Liver (tissue), 3 donors: ENCODE data around the gene PXYLP1.

Source experiments
- EGR1 ChIP-seq, 2 donors: IDR thresholded peaks; 2 replicates each; pipeline ENCODE4 v1.6.1; 2016 to 2018; ENCODE audit warnings: antibody characterized with exemption in 2 of 2, low read depth in 2 of 2
- FOXA1 ChIP-seq: IDR thresholded peaks from 2 replicates; pipeline ENCODE4 v1.6.1; 2016; ENCODE audit warnings: antibody characterized with exemption
- GABPA ChIP-seq, 2 donors: IDR thresholded peaks in 1 of 2; conservative IDR thresholded peaks in 1 of 2; 2 replicates each; pipeline ENCODE4 v1.6.1; 2016; ENCODE audit warnings: antibody characterized with exemption in 2 of 2, mild to moderate bottlenecking in 1 of 2, moderate library complexity in 1 of 2
- RXRA ChIP-seq, 2 donors: IDR thresholded peaks; 2 replicates each; pipeline ENCODE4 v1.6.1; 2017 to 2018; ENCODE audit warnings: antibody characterized with exemption in 2 of 2, mild to moderate bottlenecking in 1 of 2
- SP1 ChIP-seq: IDR thresholded peaks from 2 replicates; pipeline ENCODE4 v1.6.1; 2018; ENCODE audit warnings: antibody characterized with exemption, mild to moderate bottlenecking
- TAF1 ChIP-seq: conservative IDR thresholded peaks from 2 replicates; pipeline ENCODE4 v1.6.1; 2016; ENCODE audit warnings: antibody characterized with exemption, mild to moderate bottlenecking
- YY1 ChIP-seq: IDR thresholded peaks from 2 replicates; pipeline ENCODE4 v1.6.1; 2016; ENCODE audit warnings: antibody characterized with exemption, mild to moderate bottlenecking
- TF ChIP-seq, protein P1 (sequence below): fragments of 150-350 bp; IDR thresholded peaks from 2 replicates; pipeline ENCODE4 v1.5.1; 2017; ENCODE audit warnings: improper control_type of control experiment, low read depth, low read length; ENCODE audit not compliant: missing input control
- TF ChIP-seq, protein P2 (sequence below): IDR thresholded peaks from 2 replicates; pipeline ENCODE4 v1.6.1; 2016; ENCODE audit warnings: antibody characterized with exemption
- TF ChIP-seq, protein P3 (sequence below): IDR thresholded peaks from 2 replicates; pipeline ENCODE4 v1.6.1; 2016; ENCODE audit warnings: antibody characterized with exemption, mild to moderate bottlenecking
- TF ChIP-seq, protein P4 (sequence below): IDR thresholded peaks from 2 replicates; pipeline ENCODE4 v1.6.1; 2016; ENCODE audit warnings: antibody characterized with exemption
- donor health status: healthy.
- donor health status: healthy.

- TF ChIP-seq, protein P1, sequence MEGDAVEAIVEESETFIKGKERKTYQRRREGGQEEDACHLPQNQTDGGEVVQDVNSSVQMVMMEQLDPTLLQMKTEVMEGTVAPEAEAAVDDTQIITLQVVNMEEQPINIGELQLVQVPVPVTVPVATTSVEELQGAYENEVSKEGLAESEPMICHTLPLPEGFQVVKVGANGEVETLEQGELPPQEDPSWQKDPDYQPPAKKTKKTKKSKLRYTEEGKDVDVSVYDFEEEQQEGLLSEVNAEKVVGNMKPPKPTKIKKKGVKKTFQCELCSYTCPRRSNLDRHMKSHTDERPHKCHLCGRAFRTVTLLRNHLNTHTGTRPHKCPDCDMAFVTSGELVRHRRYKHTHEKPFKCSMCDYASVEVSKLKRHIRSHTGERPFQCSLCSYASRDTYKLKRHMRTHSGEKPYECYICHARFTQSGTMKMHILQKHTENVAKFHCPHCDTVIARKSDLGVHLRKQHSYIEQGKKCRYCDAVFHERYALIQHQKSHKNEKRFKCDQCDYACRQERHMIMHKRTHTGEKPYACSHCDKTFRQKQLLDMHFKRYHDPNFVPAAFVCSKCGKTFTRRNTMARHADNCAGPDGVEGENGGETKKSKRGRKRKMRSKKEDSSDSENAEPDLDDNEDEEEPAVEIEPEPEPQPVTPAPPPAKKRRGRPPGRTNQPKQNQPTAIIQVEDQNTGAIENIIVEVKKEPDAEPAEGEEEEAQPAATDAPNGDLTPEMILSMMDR: no peak
- TF ChIP-seq TAF1: no peak
- TF ChIP-seq EGR1 (IDR thresholded peaks at IDR 0.05; ENCODE audit: low read depth in 2 of 2): no peak
- TF ChIP-seq SP1: no peak
- TF ChIP-seq, protein P2, sequence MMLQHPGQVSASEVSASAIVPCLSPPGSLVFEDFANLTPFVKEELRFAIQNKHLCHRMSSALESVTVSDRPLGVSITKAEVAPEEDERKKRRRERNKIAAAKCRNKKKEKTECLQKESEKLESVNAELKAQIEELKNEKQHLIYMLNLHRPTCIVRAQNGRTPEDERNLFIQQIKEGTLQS: no peak
- TF ChIP-seq FOXA1: no peak
- TF ChIP-seq, protein P3, sequence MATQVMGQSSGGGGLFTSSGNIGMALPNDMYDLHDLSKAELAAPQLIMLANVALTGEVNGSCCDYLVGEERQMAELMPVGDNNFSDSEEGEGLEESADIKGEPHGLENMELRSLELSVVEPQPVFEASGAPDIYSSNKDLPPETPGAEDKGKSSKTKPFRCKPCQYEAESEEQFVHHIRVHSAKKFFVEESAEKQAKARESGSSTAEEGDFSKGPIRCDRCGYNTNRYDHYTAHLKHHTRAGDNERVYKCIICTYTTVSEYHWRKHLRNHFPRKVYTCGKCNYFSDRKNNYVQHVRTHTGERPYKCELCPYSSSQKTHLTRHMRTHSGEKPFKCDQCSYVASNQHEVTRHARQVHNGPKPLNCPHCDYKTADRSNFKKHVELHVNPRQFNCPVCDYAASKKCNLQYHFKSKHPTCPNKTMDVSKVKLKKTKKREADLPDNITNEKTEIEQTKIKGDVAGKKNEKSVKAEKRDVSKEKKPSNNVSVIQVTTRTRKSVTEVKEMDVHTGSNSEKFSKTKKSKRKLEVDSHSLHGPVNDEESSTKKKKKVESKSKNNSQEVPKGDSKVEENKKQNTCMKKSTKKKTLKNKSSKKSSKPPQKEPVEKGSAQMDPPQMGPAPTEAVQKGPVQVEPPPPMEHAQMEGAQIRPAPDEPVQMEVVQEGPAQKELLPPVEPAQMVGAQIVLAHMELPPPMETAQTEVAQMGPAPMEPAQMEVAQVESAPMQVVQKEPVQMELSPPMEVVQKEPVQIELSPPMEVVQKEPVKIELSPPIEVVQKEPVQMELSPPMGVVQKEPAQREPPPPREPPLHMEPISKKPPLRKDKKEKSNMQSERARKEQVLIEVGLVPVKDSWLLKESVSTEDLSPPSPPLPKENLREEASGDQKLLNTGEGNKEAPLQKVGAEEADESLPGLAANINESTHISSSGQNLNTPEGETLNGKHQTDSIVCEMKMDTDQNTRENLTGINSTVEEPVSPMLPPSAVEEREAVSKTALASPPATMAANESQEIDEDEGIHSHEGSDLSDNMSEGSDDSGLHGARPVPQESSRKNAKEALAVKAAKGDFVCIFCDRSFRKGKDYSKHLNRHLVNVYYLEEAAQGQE: no peak
- TF ChIP-seq, protein P4, sequence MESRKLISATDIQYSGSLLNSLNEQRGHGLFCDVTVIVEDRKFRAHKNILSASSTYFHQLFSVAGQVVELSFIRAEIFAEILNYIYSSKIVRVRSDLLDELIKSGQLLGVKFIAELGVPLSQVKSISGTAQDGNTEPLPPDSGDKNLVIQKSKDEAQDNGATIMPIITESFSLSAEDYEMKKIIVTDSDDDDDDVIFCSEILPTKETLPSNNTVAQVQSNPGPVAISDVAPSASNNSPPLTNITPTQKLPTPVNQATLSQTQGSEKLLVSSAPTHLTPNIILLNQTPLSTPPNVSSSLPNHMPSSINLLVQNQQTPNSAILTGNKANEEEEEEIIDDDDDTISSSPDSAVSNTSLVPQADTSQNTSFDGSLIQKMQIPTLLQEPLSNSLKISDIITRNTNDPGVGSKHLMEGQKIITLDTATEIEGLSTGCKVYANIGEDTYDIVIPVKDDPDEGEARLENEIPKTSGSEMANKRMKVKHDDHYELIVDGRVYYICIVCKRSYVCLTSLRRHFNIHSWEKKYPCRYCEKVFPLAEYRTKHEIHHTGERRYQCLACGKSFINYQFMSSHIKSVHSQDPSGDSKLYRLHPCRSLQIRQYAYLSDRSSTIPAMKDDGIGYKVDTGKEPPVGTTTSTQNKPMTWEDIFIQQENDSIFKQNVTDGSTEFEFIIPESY: no peak
- TF ChIP-seq RXRA (IDR thresholded peaks at IDR 0.05): no peak
- no peak for TF ChIP-seq YY1
- TF ChIP-seq GABPA (IDR thresholded peaks at IDR 0.05 in 1 of 2, conservative IDR thresholded peaks at IDR 0.05 in 1 of 2): no peak
Measured at GRCh38 chr3:141316851-141317250, 85.2 kb downstream of the PXYLP1 start.
